Ishikawa (cell line): ENCODE results near the gene THSD4.

Source experiments
- CEBPB ChIP-seq: IDR thresholded peaks from 2 replicates; pipeline ENCODE4 v1.6.1; 2012
- CREB1 ChIP-seq: IDR thresholded peaks from 2 replicates; pipeline ENCODE4 v1.6.1; 2012; ENCODE audit warnings: low read depth
- EGR1 ChIP-seq: IDR thresholded peaks from 2 replicates; pipeline ENCODE4 v1.6.1; 2012
- EP300 ChIP-seq: IDR thresholded peaks from 2 replicates; pipeline ENCODE4 v1.6.1; 2012; ENCODE audit warnings: borderline replicate concordance
- FOXM1 ChIP-seq: IDR thresholded peaks from 2 replicates; pipeline ENCODE4 v1.6.1; 2012; ENCODE audit warnings: low read depth, borderline replicate concordance
- NFIC ChIP-seq: IDR thresholded peaks from 2 replicates; pipeline ENCODE4 v1.6.1; 2012
- RAD21 ChIP-seq: IDR thresholded peaks from 2 replicates; pipeline ENCODE4 v1.6.1; 2012; ENCODE audit warnings: low read depth
- TAF1 ChIP-seq: IDR thresholded peaks from 2 replicates; pipeline ENCODE4 v1.6.1; 2012; ENCODE audit warnings: low read depth, mild to moderate bottlenecking
- TCF12 ChIP-seq: IDR thresholded peaks from 2 replicates; pipeline ENCODE4 v1.6.1; 2012; ENCODE audit warnings: low read depth
- TEAD4 ChIP-seq: IDR thresholded peaks from 2 replicates; pipeline ENCODE4 v1.6.1; 2012
- YY1 ChIP-seq: IDR thresholded peaks from 2 replicates; pipeline ENCODE4 v1.6.1; 2012; ENCODE audit warnings: low read depth
- ZBTB7A ChIP-seq: IDR thresholded peaks from 2 replicates; pipeline ENCODE4 v1.6.1; 2012; ENCODE audit warnings: low read depth
- TF ChIP-seq, protein P1 (sequence below): IDR thresholded peaks from 2 replicates; pipeline ENCODE4 v1.6.1; 2012; ENCODE audit warnings: low read depth, mild to moderate bottlenecking
- TF ChIP-seq, protein P2 (sequence below): IDR thresholded peaks from 2 replicates; pipeline ENCODE4 v1.6.1; 2012
- TF ChIP-seq, protein P3 (sequence below): IDR thresholded peaks from 2 replicates; pipeline ENCODE4 v1.6.1; 2012

THSD4 gene

DNA sequence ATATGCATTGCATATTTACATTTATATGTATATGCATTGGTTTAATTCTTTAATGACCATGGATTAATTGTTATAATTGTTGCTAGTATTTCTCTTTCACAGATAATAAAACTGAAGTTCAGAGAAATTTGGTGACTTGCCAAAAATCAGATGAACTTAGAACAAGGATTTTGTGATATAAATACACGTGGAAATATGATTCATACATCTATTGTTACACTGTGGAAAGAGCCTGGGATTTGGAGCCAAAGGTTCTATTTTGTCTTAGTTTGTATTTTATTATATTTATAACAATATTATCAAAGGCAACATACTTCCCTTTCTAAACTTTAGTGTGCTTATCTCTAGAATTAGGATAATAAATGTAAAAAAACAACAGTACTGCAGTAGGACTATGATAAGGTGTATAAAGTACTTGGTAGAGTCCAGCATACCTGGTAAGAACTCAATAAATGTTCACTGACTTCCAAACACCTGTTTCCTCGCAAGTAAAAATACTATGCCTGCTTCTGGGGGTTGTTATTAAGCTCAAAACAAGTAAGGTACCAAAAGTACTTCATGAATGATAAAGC is 342.9 kb downstream of the THSD4 start:
- TF ChIP-seq TAF1: no peak
- TF ChIP-seq CEBPB: no peak
- TF ChIP-seq, protein P1, sequence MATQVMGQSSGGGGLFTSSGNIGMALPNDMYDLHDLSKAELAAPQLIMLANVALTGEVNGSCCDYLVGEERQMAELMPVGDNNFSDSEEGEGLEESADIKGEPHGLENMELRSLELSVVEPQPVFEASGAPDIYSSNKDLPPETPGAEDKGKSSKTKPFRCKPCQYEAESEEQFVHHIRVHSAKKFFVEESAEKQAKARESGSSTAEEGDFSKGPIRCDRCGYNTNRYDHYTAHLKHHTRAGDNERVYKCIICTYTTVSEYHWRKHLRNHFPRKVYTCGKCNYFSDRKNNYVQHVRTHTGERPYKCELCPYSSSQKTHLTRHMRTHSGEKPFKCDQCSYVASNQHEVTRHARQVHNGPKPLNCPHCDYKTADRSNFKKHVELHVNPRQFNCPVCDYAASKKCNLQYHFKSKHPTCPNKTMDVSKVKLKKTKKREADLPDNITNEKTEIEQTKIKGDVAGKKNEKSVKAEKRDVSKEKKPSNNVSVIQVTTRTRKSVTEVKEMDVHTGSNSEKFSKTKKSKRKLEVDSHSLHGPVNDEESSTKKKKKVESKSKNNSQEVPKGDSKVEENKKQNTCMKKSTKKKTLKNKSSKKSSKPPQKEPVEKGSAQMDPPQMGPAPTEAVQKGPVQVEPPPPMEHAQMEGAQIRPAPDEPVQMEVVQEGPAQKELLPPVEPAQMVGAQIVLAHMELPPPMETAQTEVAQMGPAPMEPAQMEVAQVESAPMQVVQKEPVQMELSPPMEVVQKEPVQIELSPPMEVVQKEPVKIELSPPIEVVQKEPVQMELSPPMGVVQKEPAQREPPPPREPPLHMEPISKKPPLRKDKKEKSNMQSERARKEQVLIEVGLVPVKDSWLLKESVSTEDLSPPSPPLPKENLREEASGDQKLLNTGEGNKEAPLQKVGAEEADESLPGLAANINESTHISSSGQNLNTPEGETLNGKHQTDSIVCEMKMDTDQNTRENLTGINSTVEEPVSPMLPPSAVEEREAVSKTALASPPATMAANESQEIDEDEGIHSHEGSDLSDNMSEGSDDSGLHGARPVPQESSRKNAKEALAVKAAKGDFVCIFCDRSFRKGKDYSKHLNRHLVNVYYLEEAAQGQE: no peak
- TF ChIP-seq TEAD4: no peak
- no peak for TF ChIP-seq TCF12
- TF ChIP-seq CREB1: no peak
- TF ChIP-seq, protein P2, sequence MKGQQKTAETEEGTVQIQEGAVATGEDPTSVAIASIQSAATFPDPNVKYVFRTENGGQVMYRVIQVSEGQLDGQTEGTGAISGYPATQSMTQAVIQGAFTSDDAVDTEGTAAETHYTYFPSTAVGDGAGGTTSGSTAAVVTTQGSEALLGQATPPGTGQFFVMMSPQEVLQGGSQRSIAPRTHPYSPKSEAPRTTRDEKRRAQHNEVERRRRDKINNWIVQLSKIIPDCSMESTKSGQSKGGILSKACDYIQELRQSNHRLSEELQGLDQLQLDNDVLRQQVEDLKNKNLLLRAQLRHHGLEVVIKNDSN: no peak
- TF ChIP-seq YY1: no peak
- TF ChIP-seq EP300: no peak
- no peak for TF ChIP-seq NFIC
- no peak for TF ChIP-seq ZBTB7A
- no peak for TF ChIP-seq RAD21
- no peak for TF ChIP-seq FOXM1
- TF ChIP-seq, protein P3, sequence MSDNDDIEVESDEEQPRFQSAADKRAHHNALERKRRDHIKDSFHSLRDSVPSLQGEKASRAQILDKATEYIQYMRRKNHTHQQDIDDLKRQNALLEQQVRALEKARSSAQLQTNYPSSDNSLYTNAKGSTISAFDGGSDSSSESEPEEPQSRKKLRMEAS: no peak
- no peak for TF ChIP-seq EGR1

DNA sequence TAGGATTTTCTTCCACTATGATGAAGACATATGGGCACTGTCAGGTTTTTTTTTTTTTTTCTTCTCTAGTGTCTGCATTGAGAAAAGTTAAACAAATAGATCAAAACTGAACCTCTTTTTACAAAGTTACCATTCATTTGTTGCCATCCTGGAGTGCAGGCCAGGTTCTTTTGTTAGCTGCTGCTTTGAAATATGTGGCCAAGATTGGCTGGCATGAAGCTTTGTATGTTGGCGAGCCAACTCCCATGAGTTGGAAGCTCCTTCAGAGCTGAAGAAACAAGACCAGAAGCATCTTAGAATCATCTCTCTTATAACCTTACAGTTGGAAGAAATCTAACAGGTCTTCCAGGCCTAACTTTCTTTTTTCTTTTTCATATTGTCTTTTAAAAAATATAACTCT is 346.5 kb downstream of the THSD4 start:
- TF ChIP-seq NFIC: no peak
- TF ChIP-seq CREB1: no peak
- TF ChIP-seq, protein P1: no peak
- TF ChIP-seq RAD21: no peak
- TF ChIP-seq TCF12: no peak
- TF ChIP-seq ZBTB7A: no peak
- no peak for TF ChIP-seq CEBPB
- TF ChIP-seq YY1: no peak
- TF ChIP-seq EP300: no peak
- no peak for TF ChIP-seq TAF1
- TF ChIP-seq, protein P2: no peak
- TF ChIP-seq, protein P3: no peak
- no peak for TF ChIP-seq TEAD4
- TF ChIP-seq EGR1: no peak
- TF ChIP-seq FOXM1: no peak

DNA sequence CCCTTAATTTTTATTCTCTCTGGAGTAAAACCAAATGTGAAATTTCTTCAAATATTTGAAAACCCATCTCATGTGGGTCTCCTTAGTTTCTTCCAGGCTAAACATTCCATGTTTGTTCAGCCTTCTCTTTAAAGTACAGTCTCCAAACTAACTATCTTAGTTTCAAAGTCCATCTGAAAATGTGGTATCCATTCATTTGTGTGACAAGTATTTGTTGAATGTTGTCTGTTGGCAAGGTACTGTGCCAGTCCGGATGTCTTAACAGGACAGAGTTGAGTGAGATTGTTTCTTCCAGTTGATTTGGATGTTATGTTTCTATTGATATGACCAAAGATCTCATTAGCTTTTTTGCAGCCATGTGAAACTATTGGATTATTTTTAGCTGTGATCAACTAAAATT is 347.4 kb downstream of the THSD4 start:
- TF ChIP-seq RAD21: no peak
- TF ChIP-seq FOXM1: no peak
- TF ChIP-seq TEAD4: no peak
- no peak for TF ChIP-seq TCF12
- TF ChIP-seq, protein P1: no peak
- TF ChIP-seq, protein P2: no peak
- no peak for TF ChIP-seq TAF1
- TF ChIP-seq EP300: no peak
- no peak for TF ChIP-seq CEBPB

DNA sequence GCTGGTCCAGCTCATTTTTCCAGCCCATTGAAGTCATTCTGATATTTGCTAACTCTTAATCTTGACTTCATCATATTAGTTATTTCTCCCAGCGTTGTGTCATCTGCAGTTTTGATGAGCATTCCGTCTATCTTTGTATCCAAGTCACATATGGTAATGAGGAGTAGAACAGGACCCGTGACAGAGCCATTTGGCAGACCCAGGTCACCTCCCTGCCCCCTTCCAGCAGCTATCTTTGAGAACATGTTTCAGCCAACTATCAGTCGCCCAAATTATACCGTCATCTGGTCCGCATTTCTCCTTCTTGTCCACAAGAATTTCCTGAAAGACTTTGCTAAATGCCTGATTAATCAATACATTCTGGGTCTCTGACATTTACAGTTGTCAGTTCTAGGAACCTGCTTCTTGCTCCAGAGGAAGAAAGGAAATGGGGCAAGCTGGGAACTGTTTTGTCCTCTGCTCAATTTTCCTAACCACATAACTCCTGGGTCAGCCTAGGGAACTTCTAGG is 347.9 kb downstream of the THSD4 start:
- TF ChIP-seq RAD21: no peak
- TF ChIP-seq EGR1: no peak
- TF ChIP-seq, protein P1: no peak
- no peak for TF ChIP-seq CREB1
